CD4-positive, alpha-beta T cell treated with Interleukin-4 for 1 hour (primary cell): ENCODE results near the gene MORN1.

Experiments
- DNase-seq, 2 donors: peaks; one replicate each; pipeline ENCODE4 v3.0.0-alpha.2; 2020 to 2022

MORN1 gene

DNA sequence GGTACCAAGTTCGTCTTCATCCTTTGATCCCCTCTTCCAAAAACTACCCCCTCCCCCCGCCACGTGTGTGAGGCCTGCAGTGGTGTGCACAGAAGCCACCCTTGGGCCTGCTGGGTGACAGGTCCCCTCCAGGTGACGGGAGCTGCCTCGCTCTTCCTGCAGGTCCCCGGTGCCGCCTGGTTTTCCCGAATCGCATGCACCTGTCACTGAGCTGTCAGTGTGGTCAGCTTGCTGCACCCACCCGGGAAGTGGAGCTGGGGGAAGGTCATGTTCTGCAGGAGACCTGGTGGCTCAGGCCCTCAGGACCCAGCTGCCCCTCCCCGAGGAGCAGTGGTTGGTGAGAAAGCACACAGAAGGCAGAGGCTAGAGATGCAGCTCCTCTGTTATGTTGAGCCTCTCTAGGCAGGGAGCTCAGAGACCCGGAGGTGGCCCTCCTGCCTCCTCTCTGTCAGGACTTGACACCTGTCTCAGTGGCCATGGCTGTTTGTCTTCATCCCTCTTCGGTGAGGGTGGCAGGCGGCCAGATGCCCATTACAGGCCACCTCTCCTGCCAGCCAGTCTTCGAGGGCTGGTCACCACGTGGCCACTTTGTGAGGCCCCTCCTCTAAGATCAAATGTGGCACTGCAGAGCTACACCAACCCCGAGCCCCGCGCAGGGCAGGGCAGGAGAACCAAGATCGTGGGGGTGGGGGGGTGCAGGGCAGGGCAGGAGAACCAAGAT lies 102.4 kb downstream of the MORN1 start:
- DNase-seq, result no peak

DNA sequence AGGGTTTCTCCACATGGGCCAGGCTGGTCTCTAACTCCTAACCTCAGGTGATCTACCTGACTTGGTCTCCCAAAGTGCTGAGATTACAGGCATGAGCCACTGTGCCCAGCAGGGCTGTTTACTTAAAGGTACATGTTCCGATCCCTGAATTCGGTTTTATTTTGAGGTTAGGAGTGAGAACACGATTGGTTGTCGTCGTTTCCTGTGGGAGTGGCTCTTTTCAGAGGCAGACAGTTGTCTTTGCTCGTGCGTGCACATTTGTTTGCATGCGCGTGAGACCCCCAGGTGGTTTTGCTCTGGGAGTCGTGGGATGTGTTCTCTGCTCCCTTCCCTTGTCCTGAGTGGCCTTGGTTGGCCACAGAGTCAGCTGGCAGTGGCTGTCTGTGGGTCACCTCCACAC lies 103.0 kb downstream of the MORN1 start:
- peak; percentile 48 to 50 for DNase-seq

DNA sequence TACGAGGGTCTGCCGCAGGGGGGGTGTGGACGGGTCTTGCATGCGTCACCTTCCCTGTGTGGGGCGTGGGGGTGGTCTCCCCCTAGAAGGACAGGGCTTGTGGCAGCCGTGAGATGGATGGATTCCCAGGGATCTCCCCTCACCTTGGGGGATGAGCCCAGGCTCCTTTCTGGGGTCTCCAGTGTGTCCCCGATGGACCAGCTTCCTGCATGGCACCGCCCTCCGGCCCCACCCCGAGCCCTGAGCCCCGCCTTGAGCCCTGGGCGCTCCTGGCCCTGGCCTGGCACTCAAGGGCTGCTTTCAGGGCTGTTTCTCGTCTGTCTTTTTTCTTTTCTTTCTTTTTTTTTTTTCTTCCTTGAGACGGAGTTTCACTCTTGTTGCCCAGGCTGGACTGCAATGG lies 103.7 kb downstream of the MORN1 start:
- DNase-seq, result no peak

DNA sequence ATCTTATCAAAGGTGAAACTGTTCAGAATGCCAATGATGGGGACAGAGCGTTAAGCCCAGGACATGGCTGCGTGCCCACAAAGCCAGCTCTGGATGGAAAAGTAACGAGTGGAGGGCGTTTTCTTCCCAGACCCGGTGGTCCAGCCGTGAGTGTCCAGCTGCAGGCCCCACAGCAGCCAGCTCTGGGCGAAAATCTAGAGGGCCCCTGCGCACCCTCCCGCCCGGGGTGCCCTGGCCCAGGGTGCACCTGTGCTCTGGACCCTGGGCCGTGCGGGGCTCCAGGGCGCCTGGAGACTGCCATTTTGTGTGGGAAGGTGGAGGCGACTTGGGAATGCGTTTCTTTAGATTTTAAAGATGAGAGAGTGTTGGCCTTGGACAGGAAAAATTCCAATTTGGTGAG lies 104.4 kb downstream of the MORN1 start:
- no peak for DNase-seq

DNA sequence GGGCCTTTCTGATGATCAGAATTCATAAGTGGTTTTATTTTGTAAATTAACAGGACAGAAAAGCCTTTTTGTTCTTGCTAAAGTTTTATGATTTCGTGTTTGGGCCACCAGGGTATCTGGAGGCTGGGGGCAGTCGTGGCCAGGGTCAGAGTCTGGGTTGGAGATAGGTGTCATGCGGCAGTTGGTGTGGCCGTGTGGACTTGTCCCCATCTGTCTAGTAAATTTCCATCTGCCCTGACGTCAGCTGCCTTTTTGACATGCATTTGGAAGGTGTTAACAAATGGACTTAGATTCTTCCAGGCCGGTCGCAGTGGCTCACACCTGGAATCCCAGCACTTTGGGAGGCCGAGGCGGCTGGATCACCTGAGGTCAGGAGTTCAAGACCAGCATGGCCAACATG lies 106.4 kb downstream of the MORN1 start:
- DNase-seq, result no peak

DNA sequence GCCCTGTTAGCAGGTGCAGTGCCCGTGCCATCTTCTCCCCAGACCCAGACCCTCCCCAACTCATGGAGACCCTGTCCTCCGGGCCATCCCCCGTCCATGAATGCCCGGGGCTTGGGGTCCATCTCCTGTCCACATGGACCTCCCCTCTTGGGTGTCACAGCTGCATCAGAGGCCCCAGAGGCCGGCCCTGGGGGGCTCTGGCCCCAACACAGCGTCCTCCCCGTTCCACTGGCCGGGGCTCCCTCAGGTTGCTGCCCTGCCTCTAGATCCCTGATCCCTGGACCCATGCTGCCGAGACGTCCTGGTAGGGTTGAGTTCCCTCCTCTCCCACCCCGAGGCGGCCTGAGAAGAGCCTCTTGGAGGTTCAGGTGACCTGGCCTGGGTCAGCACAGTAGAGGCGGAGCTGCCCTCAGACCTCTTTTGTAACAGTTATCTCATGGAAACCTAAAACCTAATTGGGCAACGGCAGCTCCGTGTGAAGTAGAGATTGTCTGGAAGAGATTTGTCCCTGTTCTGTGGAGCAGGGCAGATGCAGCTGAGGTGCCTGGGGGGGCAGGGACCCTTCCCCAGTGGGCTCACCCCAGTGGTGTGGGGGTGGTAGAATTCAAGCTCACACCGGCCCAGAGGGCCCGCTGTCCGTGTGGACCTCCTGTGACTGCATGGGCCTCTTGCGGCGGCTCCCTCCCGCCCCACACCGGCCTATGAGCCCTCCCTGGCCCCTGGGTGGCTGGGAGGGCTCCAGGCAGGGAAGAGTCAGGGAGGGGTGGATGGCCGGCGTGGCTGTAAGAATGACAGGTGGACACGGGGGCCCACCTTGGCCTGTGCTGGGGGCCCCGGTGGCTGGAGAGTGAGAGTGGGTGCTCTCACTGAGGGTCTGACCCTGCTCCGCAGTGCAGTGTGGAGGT lies 107.1 kb downstream of the MORN1 start:
- no peak for DNase-seq

DNA sequence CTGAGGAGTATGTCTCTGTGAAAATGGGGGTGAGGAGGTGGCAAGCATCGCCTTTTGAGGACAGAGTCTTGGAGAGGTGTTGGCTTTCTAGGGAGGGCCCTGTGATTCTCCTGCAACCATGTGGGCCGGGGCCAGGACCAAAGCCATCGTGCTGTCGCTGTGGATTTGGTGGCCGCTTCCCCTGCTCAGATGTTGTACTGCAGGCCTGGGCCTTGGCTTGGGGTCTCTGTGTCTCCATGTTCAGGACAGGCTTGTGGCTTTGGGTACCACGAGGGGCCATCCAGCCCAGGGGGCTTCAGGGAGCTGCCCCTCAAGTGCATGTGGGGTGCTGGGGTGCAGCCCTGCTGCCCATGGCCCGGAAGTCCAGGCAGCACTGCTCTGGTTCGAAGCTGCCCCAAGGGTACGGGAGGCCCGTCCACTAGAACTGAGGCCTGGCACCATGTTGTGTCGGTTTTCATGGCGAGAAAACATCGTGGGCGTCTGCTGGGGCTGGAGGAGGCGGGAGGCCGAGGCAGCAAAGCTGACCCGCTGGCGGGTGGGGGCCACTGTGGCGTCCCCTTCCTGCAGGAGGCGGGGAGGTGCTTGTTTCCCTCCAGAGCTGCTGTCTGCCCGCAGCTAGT lies 107.9 kb downstream of the MORN1 start:
- DNase-seq, result no peak

DNA sequence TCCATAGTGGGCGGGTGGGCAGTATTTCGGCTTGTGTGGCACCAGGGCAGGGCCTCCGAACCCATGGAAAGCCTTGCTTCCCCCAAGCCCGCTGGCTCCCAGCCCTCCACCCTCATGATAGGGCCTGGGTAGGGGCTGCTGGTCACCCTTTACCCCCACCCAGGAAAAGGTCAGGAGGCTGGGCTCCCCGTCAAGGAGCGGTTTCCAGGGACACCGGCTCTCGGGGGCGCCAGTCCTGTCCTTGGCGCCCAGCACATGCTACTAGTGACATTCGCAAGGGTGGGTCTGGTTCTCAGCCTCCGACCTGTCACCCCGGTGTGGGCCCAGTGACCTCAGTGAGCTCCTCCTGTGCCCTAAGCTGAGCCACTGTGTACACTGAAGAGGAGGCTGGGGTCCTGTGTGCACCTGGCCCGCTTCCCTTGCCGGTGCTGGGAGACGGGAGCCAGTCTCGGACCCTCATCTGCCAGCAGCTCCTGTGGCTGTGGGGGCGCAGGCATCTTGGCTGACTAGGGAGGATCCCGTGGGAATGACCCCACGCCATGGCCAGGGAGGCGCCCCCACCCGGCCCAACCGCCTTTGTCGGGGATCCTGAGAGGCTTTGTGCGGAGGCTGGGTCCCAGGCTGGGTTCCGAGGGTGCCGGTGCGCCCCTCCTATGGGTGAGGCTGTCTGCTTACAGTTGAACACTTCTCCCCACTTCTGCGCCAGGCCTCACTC lies 108.6 kb downstream of the MORN1 start:
- DNase-seq, result no peak

DNA sequence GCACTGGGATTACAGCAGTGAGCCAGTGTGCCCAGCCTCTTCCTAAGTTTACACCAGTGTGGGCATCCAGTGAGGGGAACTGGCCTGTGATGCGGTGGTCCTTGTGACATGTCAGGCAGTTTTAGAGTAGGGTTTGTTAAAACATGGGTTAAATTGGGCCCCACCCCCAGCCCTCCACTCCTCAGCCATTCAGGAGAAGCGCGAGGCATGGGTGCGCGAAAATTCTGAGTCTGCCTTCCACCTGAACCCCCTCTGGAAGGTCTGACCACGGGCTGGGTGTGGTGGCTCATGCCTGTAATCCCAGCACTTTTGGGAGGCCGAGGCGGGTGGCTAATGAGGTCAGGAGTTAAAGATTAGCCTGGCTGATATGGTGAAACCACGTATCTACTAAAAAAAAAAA lies 111.5 kb downstream of the MORN1 start:
- DNase-seq, result no peak

DNA sequence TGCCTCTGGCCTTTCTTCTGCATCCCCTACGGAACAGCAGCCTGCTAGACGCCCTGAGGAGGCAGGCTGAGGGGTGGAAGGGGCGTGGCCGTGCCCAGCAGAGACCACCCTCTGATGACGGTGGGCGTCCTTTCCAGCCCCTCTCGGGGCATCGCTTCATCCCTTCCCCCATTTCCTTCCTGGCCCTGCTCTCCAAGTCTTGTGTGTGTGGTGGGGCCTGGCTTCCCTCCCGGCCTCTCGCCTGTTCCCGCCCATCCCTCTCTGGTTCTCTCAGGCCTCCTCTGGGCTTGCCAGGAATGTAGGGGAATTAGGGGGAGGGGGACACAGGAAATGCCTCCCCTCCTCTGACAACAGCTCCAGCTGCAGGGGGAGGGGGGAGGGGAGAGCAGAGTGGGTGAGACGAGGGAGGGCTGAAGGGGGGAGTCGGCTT lies 112.1 kb downstream of the MORN1 start:
- no peak for DNase-seq

DNA sequence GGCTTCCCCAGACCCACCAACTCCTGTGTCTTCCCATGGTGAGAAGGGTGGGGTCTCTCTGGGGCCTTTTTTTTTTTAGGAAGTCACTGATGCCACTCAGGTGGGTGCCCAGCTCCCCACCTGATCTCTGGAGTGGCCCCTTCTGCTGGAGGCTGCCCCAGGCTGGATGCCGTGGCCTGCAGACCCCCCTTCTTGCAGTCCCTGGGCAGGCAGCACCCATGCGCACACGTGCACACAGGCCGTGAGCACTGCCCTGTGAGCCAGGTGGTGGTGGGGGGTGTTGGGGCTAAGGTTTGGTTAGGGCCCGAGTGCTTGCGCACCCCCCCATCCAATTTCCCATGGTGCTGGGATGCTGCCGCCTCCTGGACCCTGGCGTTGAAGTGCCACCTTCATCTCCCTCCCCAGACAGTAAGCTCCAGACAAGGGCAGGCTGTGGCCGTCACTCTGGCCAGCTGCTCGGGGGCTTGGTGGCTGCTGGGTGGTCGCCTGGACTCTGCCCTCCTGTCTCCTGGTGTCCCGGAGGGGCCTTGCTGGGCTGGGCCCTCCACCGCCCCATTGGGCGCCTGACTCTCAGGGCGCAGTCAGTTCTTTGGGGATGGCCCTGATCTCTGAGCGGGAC lies 112.7 kb downstream of the MORN1 start:
- DNase-seq, result no peak

DNA sequence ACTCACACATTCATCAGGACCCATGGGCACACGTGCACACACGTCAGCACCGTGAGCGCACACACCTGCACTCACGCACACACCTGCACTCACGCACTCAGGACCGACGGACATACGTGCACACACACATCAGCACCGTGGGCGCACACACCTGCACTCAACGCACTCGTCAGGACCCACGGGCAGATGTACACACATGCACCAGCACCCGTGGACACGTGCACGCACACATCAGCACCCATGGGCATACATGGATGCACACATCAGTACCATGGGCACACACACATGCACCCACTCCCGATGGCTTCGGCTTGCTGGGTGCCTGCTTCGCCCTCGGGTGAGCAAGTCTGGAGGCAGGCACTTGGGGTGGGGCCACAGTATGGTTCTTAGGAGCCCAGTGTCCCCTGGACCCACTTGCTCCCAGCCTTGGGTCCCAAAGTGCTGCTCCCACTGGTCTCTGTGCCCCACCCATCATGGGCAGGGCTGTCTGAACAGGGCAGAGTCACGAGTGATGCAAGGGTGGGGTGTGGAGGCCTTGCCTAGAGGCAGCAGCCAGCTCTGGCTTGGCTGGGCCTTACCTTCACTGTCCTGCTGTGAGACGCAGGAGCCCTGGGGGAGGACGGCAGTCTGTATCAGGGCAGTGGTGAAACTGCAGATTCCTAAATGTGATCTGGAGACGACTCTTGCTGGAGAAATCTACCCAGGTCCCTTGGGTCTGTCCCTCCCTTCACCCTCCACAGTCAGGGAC lies 113.4 kb downstream of the MORN1 start:
- no peak for DNase-seq

DNA sequence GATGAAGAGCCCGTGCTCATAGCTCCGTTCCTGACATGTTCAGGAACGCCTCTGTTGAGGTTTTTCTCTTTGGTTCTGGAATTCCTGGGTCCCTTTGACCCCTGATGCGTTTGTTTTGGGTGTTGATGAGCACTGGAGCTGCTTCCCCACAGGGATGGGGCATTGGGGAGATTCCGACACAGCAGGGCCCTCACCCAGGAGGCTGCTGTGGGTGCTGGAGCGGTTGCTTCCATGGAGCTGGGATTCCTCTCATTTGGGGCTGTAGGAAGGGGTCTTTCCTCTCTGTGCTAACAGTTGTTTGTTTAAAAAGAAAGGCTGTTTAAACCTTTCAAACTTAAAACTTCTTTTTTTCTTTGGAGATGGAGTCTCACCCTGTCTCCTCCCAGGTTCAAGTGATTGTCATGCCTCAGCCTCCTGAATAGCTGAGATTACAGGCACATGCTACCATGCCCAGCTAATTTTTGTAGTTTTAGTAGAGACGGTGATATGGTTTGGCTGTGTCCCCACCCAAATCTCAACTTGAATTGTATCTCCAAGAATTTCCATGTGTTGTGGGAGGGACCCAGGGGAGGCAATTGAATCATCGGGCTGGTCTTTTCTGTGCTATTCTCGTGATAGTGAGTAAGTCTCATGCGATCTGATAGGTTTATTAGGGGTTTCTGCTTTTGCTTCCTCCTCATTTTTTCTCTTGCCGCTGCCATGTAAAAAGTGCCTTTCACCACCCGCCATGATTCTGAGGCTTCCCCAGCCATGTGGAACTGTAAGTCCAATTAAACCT lies 114.4 kb downstream of the MORN1 start:
- DNase-seq, result no peak

DNA sequence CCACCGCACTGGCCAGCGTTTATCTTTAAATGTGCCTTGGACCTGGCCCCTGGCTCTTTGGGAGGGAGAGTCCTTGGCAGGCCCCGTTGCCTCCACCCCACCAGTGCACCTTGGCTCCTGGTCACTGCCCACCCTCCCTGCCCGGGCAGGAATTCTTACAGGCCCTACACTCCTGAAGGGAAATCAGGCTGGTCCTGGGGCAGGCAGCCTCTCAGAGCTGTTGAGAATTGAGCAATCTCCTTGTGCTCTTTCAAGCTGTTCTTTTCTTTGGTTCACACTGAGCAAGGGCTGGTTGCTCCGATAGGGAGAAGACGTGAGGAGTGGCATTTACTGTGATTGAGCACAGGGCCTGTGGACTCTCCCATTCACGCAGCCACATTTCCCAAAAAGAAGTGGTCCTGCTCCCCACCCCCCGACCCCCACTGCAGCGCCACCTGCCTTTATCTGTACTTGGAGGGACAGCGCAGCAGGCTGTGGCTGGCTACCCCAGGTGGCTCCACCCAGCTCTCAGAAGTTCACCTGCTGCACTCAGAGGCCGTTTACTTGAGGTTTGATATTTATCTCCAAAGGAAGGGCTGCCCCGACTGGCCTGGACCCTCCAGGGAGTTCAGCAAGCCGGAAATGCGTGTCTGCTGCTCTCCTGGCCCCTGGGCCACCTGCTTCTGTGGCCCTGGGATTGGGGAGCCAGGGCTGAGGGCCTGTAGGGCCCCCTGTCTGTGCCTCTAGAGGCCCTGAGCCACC lies 115.4 kb downstream of the MORN1 start:
- no peak for DNase-seq

DNA sequence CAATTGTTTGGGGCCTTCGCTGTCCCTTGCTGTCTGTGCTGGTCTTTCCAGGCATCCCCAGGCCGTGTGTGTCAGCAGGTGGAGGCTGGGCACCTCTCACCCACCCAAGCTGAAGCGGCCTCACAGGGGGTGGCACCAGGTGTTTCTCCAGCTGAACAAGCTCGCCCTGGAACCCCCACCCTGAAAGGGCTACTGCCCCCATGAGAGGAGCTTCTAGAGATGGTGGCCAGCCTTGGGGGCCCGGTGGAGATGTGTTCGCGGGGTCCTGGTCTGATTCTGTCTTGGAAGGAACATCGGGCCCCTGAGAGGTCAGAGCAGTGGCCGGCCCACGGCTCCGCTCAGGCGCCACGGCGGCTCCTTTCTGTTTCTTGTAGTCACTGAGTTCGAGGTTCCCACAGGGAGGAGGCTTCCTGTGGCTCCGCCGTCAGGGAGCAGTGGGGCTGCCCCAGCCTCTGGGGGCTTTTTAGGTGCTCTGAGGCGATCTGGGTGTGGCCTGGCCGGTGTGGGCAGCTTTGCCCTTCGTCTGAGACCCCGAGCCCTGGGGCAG lies 116.4 kb downstream of the MORN1 start:
- no peak for DNase-seq

DNA sequence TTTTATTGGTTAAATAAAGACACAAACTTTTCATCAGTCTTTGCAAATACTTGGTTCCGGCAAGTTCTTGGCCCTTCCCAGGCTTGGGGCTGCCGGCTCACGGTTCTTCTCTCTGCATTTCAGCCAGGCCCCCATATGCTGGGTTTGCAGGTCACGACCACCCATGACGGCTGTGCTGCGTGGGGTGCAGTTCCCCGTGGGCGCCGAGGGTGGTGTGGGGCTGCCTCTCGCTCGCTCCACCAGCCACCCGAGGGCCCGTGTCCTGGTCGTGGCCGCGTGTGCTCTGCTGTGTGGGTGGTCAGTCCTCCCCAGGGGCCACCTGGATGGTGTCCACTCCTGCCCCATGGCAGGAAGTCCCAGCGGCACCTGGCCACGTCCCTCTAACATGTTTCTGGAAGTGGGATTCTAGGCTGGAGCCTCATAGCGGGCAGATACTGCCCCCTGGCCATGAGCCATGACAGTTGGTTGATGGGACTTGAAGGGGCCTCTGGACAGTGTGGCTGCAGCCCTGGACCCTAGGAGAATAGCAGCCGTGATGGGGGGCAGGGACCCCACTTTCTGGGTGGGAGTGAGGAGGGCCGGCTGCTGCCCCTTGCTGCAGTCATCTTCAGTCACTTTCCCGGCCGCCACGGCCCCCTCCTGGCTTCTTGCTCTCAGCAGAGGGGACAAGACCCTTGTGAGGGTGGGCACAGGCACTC lies 117.0 kb downstream of the MORN1 start:
- DNase-seq, result no peak

DNA sequence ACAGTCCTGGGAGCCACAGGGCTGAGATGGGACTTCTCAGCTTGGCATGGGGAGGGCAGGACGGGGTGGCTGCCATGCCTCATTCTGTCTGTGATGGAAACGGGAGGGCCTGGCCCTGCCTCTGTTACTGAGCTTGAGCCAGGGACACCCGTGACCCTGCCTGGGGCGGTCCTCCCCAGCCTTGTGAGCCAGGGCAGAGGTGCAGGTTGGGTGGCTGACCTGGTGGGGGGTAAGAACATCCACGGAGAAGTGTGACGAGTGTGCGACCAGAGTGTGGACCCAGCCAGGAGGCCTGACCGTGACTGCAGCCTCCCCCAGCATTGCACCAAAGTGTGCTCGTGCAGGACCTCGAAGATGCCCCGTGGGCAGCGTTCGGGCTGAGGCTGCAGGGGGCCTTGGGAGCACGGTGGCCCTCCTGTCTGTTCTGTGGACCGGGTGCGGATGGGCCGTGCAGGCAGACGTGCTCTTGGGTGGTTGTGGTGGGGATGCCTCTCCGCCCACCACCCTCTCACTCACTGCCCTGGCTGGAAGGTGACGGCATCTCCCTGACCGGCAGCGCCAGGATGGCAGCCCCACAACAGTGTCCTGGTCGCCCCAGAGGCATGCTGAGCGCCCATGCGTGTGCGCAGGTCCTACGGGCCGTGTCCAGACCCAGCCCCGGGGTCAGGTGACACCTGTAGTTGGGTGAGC lies 117.8 kb downstream of the MORN1 start:
- DNase-seq, result no peak

DNA sequence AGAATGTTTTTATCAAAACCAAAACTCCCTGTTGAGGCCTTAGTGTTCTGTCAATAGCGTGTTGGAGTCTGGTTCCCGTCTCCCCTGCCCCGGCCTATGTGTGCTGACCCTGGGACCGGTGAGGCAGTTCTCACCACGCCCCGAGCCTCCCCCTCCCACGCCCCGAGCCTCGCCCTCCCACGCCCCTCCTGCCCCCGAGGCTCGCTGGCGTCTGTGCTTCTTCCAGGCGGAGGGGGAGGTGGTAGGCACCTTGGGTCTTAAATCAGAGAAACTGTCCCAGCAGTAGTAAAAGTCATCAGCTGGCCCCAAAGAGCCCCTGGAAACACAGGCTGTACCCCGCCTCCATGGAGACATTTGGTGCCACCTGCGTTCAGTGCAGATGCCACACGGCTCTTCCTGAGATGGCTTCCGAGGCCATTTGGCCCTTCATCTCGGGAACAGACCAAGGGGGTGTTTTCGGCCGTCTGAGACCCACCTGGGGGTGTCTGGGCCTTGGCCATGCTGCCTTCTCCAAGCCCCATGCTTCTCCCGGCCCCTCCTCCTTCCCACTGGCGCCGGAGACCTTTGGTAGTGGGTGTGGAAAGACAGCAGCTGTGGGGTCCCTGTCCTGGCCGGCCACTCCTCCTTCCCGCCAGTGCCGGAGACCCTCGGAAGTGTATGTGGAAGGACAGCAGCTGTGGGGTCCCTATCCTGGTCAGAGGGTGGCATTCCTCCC lies 118.5 kb downstream of the MORN1 start:
- DNase-seq, result no peak
